Measurements from ENCODE around the gene ITGB6. TPM values are rescaled to one million over a fixed set of nuclear protein-coding genes. Genes with fewer than 3 reads are reported as not detected.

Gene ITGB6
- total and polyA plus RNA-seq, 2 of the 4 experiments (the other 2 are of a cell fraction) = under 0.01 TPM; not detected in 1

DNA sequence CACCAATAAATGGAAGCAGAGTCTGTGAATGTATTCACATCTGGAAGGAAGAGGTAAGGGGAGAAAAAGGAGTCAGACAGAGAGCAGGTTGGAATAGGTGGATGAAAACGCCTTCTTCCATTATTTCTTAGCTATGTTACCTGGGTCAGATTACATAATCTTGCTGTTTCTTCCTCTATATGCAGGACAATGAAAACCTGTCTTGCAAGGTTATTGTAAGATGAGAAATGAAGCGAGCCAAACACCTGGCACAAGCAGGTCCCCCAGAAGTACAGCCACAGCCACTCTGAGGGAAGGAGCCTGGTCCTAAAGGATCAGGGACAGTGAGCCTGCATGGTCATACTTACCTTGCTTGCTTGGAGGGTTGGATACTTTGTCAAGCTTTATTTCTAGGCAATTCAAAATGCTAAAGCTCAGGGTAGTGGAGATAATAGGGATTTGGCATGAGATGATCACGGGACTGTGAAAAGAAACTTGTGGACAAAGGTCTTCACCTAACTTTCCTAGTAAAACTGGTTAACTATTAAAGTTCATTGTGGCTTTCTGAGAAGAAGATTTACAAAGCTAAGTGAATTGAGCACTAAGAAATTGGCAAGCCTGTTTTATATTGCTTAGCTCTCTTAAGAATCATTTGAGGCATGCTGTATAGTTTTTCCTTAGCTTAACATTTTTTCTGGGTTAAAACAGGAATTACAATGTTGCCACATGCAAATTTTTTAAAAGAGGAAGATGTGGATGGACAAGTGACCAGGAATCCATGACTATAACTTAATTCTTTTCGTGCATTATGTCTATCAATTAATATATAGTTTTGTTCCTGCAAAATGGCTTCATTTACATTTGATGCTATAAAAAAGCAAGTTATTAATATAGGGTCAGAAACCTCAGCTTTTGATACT is 121.9 kb downstream of the ITGB6 start (continued):
- TF ChIP-seq NFE2L2 (IDR thresholded peaks at IDR 0.05; ENCODE audit: low read depth, low read length) = no peak

DNA sequence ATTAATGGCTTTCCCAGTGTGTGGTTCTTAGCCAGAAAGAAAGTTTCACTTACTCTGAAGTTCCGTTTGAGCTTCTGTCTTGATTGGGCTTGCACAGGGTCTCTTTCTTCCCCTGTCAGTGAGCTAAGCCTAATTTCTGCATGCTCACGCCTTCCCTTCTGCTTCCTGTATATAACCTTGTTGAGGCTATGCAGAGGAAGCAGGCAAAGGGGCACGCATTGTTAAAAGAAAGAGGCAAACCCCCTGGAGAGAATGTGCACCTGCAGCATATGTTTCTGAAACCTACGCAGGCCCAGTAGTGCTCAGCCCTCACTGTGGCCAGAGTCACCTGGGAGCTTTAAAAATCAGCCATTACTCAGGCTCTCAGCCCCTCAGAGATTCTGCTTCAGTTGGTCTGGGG is 123.2 kb downstream of the ITGB6 start:
- H3K4me3 ChIP-seq (ENCODE audit: insufficient read depth, low read depth, low read length) = no peak overlapping the region
- ChIA-PET POLR2A (ENCODE audit: unreplicated experiment) (interaction anchor here (0.6 kb wide), 1 partner anchor 18 kb away, joined by 4 read pairs; no protein-coding TSS in a partner anchor), CTCF (no interaction called here)
- no TSS peak for BruUV-seq (replicated peaks)
- no peak overlapping the region for H3K4ac ChIP-seq (ENCODE audit: low read depth, low read length)
- intact Hi-C loops (cut with micrococcal nuclease) (no loop called here), dilution Hi-C loops (cut with HindIII; ENCODE audit: low sequenced_read_pairs, unreplicated experiment) (no loop called here), in situ Hi-C loops (cut with MboI; ENCODE audit: low sequenced_read_pairs) (no loop called here)
- H3K9me1 ChIP-seq (ENCODE audit: insufficient read depth, low read length) = no peaks in the 10 kb centered on the region
- ATAC-seq (ENCODE audit: low read depth) (no peak), DNase-seq (no peak)
- TF ChIP-seq MXI1 (IDR thresholded peaks at IDR 0.05; ENCODE audit: borderline replicate concordance, low read depth, low read length) (no peak), RAD21 (IDR thresholded peaks at IDR 0.05; ENCODE audit: low read length) (no peak), CEBPB (IDR thresholded peaks at IDR 0.05; ENCODE audit: low read depth, low read length) (no peak), MAZ (IDR thresholded peaks at IDR 0.05; ENCODE audit: borderline replicate concordance, low read depth, low read length) (no peak), SMC3 (IDR thresholded peaks at IDR 0.05; ENCODE audit: low read depth, low read length) (no peak), NFE2L2 (IDR thresholded peaks at IDR 0.05; ENCODE audit: low read depth, low read length) (no peak), CHD1 (IDR thresholded peaks at IDR 0.05; ENCODE audit: low read depth, low read length) (no peak)
- TF ChIP-seq, protein P1, sequence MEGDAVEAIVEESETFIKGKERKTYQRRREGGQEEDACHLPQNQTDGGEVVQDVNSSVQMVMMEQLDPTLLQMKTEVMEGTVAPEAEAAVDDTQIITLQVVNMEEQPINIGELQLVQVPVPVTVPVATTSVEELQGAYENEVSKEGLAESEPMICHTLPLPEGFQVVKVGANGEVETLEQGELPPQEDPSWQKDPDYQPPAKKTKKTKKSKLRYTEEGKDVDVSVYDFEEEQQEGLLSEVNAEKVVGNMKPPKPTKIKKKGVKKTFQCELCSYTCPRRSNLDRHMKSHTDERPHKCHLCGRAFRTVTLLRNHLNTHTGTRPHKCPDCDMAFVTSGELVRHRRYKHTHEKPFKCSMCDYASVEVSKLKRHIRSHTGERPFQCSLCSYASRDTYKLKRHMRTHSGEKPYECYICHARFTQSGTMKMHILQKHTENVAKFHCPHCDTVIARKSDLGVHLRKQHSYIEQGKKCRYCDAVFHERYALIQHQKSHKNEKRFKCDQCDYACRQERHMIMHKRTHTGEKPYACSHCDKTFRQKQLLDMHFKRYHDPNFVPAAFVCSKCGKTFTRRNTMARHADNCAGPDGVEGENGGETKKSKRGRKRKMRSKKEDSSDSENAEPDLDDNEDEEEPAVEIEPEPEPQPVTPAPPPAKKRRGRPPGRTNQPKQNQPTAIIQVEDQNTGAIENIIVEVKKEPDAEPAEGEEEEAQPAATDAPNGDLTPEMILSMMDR (conservative IDR thresholded peaks at IDR 0.05; ENCODE audit: low read depth, low read length) = no peak
- TF ChIP-seq, protein P2, sequence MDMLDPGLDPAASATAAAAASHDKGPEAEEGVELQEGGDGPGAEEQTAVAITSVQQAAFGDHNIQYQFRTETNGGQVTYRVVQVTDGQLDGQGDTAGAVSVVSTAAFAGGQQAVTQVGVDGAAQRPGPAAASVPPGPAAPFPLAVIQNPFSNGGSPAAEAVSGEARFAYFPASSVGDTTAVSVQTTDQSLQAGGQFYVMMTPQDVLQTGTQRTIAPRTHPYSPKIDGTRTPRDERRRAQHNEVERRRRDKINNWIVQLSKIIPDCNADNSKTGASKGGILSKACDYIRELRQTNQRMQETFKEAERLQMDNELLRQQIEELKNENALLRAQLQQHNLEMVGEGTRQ (IDR thresholded peaks at IDR 0.05; ENCODE audit: low read depth, low read length) = no peak
- TF ChIP-seq, protein P3, sequence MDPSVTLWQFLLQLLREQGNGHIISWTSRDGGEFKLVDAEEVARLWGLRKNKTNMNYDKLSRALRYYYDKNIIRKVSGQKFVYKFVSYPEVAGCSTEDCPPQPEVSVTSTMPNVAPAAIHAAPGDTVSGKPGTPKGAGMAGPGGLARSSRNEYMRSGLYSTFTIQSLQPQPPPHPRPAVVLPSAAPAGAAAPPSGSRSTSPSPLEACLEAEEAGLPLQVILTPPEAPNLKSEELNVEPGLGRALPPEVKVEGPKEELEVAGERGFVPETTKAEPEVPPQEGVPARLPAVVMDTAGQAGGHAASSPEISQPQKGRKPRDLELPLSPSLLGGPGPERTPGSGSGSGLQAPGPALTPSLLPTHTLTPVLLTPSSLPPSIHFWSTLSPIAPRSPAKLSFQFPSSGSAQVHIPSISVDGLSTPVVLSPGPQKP (IDR thresholded peaks at IDR 0.05; ENCODE audit: borderline replicate concordance, low read depth, low read length) = no peak
- H2AFZ ChIP-seq (replicated peaks; ENCODE audit: low read length, poor library complexity) = no peak overlapping the region
- H3K4me2 ChIP-seq (ENCODE audit: low read depth, low read length) = no peak overlapping the region
- H2BK15ac ChIP-seq (ENCODE audit: low read depth, low read length) = no peak overlapping the region
- H3K9ac ChIP-seq (ENCODE audit: low read depth, low read length) = no peak overlapping the region
- H3K14ac ChIP-seq (replicated peaks; ENCODE audit: low read depth, low read length) = no peak overlapping the region
- H2BK5ac ChIP-seq (ENCODE audit: low read depth, low read length, poor library complexity, severe bottlenecking) = no peak overlapping the region
- WGBS, 2 experiments (ENCODE audit: extremely low coverage in 2 of 2, insufficient read length in 1 of 2) = 50% methylated on average over 2 of the region's 4 CpGs; no CpG with 5 or more reads in 1 of the 2 experiments
- H2BK120ac ChIP-seq (ENCODE audit: low read depth, low read length) = no peak overlapping the region
- no peak overlapping the region for H2AK5ac ChIP-seq (ENCODE audit: low read depth, low read length)
- peaks cover 25% of the 10 kb centered on the region for H3K27me3 ChIP-seq (ENCODE audit: control insufficient read depth, insufficient read depth, low read length)
- H4K20me1 ChIP-seq (ENCODE audit: insufficient read depth, low read length) = no peaks in the 10 kb centered on the region
- H4K8ac ChIP-seq (ENCODE audit: low read depth in 2 of 2, low read length in 2 of 2) = no peak overlapping the region
- no peak overlapping the region for H3K56ac ChIP-seq (ENCODE audit: extremely low read depth, insufficient read depth, low read length)
- H3K23ac ChIP-seq (ENCODE audit: low read depth, low read length) = no peak overlapping the region
- H4K5ac ChIP-seq (ENCODE audit: low read depth, low read length) = no peak overlapping the region
- no peak overlapping the region for H3K27ac ChIP-seq (ENCODE audit: insufficient read depth, low read length)
- no peak overlapping the region for H2AK9ac ChIP-seq (replicated peaks; ENCODE audit: low read depth, low read length, poor library complexity)
- H4K91ac ChIP-seq (ENCODE audit: insufficient read depth, low read depth, low read length) = no peak overlapping the region
- H2BK20ac ChIP-seq (ENCODE audit: low read depth, low read length) = no peak overlapping the region
- H3K9me3 ChIP-seq (ENCODE audit: control insufficient read depth, insufficient read depth, low read length) = peaks cover 4% of the 10 kb centered on the region
- H3K79me1 ChIP-seq (ENCODE audit: low read depth in 1 of 2, low read length in 2 of 2) = no peaks in the 10 kb centered on the region
- no peak overlapping the region for H3K18ac ChIP-seq (ENCODE audit: low read depth, low read length)
- no peaks in the 10 kb centered on the region for H3K4me1 ChIP-seq (ENCODE audit: control insufficient read depth, insufficient read depth, low read length)
- H3K36me3 ChIP-seq (ENCODE audit: control insufficient read depth, insufficient read depth, low read length) = no peaks in the 10 kb centered on the region
